ENCODE measurements around the gene TRPV2. TPM values are rescaled to one million over a fixed set of nuclear protein-coding genes. Genes with fewer than 3 reads are reported as not detected.

The TRPV2 gene
- total and polyA plus RNA-seq, 9 donors: 3.2 to 5.5 (median 4.5) TPM

DNA sequence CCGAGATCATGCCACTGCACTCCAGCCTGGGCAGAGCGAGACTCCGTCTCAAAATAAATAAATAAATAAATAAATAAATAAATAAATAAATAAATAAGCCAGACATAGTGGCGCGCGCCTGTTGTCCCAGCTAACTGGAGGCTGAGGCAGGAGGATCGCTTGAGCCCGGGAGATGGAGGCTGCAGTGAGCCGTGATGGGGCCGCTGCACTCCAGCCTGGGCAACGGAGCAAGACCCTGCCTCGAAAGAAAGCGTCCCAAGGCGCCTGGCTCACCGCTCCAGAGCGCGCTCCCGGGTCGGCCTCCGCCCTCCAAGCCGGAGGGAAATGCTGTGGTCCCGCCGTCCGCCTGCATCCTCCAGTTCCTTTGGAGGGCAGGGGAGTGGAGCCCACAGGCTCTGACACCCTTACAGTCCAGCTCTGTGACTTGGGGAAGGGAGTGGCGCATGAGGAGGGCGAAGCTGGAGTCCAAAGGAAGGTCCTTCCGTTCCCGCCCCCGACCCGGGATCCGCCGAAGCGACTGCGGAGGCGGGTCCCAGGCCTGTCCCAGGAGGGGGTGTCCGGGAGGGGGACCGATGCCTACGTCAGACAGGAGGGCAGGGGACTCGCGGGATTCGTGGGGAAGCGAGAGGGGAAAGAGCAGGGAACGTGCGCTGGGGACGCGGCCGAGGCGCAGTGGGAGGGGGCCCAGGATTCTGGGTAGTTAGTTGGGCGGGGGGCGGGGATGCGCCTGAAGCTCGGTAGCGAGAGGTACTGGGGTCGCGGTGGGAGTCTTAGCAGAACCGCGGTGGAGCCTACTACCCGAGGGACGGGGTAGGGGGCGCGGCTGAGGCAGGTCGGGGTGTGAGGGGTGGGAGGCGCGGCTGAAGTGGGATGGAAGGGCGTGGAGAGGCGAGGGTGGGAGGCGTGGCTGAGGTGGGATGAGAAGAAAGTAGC, 8.4 kb upstream of the TRPV2 start:
- peaks cover 5% of the 10 kb centered on the region for H3K27me3 ChIP-seq (ENCODE audit: control insufficient read depth, insufficient read depth, low read length)
- H3K9me3 ChIP-seq (replicated peaks; ENCODE audit: control insufficient read depth, low read depth, low read length): no peaks in the 10 kb centered on the region
- WGBS (ENCODE audit: insufficient coverage): 3% methylated on average over 60 of the region's 67 CpGs
- peaks cover 13% of the 10 kb centered on the region for H3K4me1 ChIP-seq (ENCODE audit: control insufficient read depth, insufficient read depth, low read length)
- H3K4me3 ChIP-seq (ENCODE audit: low read length): peak overlapping the region; percentile 71
- no peaks in the 10 kb centered on the region for H3K36me3 ChIP-seq (ENCODE audit: control insufficient read depth, insufficient read depth, low read length)
- DNase-seq: peak; percentile 70
- peak overlapping the region; percentile 77 for H3K27ac ChIP-seq (ENCODE audit: low read length)

DNA sequence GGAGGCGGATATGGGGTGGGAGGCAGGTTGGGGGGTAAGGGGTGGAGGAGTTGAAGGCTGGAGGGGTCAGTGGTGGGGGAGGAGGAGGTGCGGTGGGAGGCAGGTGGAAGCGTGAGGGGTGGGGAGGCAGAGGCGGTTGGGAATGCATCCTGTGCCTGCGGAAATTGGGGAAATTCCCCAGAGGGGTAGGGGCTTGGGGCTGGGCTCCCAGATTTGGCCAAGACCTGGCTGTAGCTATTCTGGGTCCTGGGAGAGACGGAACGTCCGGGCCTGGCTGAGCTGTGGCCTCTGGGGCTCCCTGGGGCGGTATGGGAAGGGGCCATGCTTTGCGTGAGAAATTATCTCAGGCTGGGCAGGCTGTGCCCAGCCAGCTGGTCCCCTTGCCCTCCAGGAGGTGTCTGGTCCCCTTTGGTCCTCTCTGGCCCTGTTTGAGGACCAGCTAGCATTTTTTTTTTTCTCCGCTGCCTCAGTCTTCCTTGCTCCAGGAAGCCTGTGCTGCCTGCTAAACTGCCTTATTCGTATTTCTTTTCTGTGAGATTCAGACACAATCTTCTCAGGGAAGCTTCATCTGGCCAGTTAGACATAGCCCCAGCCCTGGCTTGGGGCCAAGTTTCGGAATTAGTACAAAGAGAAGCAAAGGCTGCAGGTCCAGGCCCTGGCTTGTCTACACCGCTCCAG, 7.3 kb upstream of the TRPV2 start:
- peak; percentile 87 for DNase-seq
- Histone ChIP-seq H3K4me1 (ENCODE audit: control insufficient read depth, insufficient read depth, low read length) (peaks cover 13% of the 10 kb centered on the region), H3K36me3 (ENCODE audit: control insufficient read depth, insufficient read depth, low read length) (no peaks in the 10 kb centered on the region), H3K4me3 (ENCODE audit: low read length) (no peak overlapping the region), H3K27me3 (ENCODE audit: control insufficient read depth, insufficient read depth, low read length) (peaks cover 5% of the 10 kb centered on the region), H3K9me3 (replicated peaks; ENCODE audit: control insufficient read depth, low read depth, low read length) (no peaks in the 10 kb centered on the region), H3K27ac (ENCODE audit: low read length) (peak overlapping the region; percentile 77)
- 4% methylated on average over 9 of the region's 14 CpGs for WGBS (ENCODE audit: insufficient coverage)

DNA sequence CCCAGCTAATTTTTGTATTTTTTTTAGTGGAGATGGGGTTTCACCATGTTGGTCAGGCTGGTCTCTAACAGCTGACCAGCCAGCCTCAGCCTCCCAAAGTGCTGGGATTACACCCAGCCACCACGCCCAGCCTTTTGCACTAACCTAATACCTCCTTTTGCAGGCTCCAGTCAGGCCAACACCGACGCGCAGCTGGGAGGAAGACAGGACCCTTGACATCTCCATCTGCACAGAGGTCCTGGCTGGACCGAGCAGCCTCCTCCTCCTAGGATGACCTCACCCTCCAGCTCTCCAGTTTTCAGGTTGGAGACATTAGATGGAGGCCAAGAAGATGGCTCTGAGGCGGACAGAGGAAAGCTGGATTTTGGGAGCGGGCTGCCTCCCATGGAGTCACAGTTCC, 2.0 kb downstream of the TRPV2 start:
- Histone ChIP-seq H3K36me3 (ENCODE audit: control insufficient read depth, insufficient read depth, low read length) (peaks cover 5% of the 10 kb centered on the region), H3K4me1 (ENCODE audit: control insufficient read depth, insufficient read depth, low read length) (peaks cover 42% of the 10 kb centered on the region), H3K9me3 (replicated peaks; ENCODE audit: control insufficient read depth, low read depth, low read length) (no peaks in the 10 kb centered on the region), H3K27me3 (ENCODE audit: control insufficient read depth, insufficient read depth, low read length) (no peaks in the 10 kb centered on the region), H3K4me3 (ENCODE audit: low read length) (no peak overlapping the region), H3K27ac (ENCODE audit: low read length) (peak overlapping the region; percentile 59)
- WGBS (ENCODE audit: insufficient coverage): 86% methylated on average over 1 of the region's 7 CpGs
- no peak for DNase-seq

DNA sequence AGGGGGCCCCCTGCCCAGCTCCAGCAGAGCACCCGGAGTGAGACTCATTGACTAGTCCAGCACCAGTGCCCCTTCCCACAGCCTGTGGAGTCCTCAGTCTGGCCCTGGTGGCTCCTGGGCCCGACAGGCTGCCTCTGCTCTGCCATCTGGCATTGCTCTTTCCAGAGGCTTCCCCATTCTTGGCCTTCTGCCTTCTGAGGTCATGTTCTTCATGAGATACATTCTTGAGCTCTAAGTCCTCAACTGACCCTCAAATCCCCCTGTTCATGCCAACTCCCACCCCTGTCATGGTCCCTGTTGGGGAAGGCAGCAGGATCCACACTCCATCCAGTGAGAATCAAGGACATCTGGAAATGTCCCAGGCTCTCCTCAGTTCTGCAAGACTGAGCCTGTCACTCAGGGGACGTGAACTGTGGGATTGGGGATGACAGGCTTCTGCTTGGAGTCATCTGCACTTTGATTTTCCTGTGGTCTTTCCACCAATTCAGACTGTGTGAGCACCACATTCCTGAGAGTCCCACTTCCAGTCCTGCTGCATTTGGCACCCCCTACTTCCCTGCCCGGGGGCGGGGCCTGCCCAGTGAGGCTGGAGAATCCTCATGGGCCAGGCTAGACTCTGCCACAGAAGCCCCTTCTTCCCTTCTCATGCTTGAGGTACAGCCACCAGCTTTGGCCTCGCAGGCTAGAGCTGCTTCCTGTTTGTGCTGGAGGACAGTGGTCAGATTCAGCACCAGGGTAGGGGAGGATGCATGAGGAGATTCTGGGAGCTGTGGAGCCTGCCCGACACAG, 2.7 kb downstream of the TRPV2 start:
- H3K36me3 ChIP-seq (ENCODE audit: control insufficient read depth, insufficient read depth, low read length): peaks cover 5% of the 10 kb centered on the region
- DNase-seq: peak; percentile 67
- 56% methylated on average over 3 of the region's 7 CpGs for WGBS (ENCODE audit: insufficient coverage)
- H3K4me1 ChIP-seq (ENCODE audit: control insufficient read depth, insufficient read depth, low read length): peaks cover 42% of the 10 kb centered on the region
- no peak overlapping the region for H3K4me3 ChIP-seq (ENCODE audit: low read length)
- H3K27me3 ChIP-seq (ENCODE audit: control insufficient read depth, insufficient read depth, low read length): no peaks in the 10 kb centered on the region
- no peaks in the 10 kb centered on the region for H3K9me3 ChIP-seq (replicated peaks; ENCODE audit: control insufficient read depth, low read depth, low read length)
- peak overlapping the region; percentile 59 for H3K27ac ChIP-seq (ENCODE audit: low read length)

DNA sequence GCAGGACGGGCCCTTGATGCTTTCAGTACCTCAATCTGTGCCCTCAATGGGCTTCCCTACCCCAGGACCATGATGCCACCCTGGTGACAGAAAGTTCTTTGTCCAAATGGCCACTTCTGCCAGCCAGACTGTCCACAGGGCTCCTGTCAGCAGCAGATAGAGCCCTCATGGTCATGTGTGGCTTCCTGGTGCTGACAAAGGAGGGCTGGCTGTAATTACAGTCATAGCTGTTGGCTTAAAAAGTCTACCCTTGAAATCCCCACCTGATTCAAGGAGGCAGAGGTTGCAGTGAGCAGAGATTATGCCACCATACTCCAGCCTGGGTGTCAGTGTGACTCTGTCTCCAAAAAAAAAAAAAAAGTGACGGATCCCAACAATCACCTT, 3.3 kb downstream of the TRPV2 start:
- H3K27ac ChIP-seq (ENCODE audit: low read length): peak overlapping the region; percentile 59
- H3K36me3 ChIP-seq (ENCODE audit: control insufficient read depth, insufficient read depth, low read length): peaks cover 5% of the 10 kb centered on the region
- no peaks in the 10 kb centered on the region for H3K9me3 ChIP-seq (replicated peaks; ENCODE audit: control insufficient read depth, low read depth, low read length)
- peaks cover 42% of the 10 kb centered on the region for H3K4me1 ChIP-seq (ENCODE audit: control insufficient read depth, insufficient read depth, low read length)
- no CpG with 5 or more reads among the region's 2 CpGs for WGBS (ENCODE audit: insufficient coverage)
- DNase-seq: no peak
- no peaks in the 10 kb centered on the region for H3K27me3 ChIP-seq (ENCODE audit: control insufficient read depth, insufficient read depth, low read length)
- H3K4me3 ChIP-seq (ENCODE audit: low read length): no peak overlapping the region

DNA sequence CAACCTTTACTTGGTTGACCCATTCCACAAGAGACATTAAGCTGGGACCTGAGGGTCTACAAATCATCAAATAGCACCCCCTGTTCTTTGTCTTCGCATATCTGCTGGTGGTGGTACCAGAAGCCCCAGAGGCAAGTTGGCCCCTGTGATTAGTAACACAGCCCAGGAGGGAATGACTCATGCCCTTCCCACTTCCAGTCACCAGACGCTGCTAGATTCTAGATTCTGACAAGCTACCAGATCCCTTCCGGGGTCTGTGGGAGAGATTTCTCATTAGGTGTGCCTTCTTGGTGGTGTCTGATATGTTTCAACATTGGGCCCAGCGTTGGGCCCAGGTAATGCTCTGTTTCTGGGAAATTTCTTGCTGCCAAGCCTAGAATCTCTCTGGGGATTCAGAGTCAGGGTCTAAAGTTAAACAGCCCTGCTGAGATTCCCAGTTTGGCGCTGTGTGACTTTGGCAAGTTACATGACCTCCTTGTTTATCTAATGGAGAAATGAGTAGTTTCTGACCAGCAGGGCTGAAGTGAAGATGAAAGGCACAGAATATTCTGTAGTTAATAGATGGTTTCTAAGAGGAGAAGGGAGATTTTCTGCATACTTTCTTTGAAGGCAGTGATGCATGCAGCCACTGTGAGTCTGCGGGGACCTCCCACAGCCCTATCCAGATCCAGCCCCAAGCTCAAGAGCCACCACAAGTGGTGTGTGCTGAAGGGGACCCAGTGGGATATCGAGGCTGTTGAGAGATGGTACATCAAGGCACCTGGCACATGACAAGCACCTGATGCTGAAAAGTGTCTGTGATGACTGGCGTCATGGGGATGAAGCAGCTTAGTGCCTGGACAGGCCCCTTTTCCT, 3.9 kb downstream of the TRPV2 start:
- Histone ChIP-seq H3K36me3 (ENCODE audit: control insufficient read depth, insufficient read depth, low read length) (peaks cover 5% of the 10 kb centered on the region), H3K27me3 (ENCODE audit: control insufficient read depth, insufficient read depth, low read length) (no peaks in the 10 kb centered on the region), H3K27ac (ENCODE audit: low read length) (no peak overlapping the region), H3K9me3 (replicated peaks; ENCODE audit: control insufficient read depth, low read depth, low read length) (no peaks in the 10 kb centered on the region), H3K4me3 (ENCODE audit: low read length) (no peak overlapping the region), H3K4me1 (ENCODE audit: control insufficient read depth, insufficient read depth, low read length) (peaks cover 42% of the 10 kb centered on the region)
- WGBS (ENCODE audit: insufficient coverage): 73% methylated on average over 5 of the region's 8 CpGs
- DNase-seq: no peak

DNA sequence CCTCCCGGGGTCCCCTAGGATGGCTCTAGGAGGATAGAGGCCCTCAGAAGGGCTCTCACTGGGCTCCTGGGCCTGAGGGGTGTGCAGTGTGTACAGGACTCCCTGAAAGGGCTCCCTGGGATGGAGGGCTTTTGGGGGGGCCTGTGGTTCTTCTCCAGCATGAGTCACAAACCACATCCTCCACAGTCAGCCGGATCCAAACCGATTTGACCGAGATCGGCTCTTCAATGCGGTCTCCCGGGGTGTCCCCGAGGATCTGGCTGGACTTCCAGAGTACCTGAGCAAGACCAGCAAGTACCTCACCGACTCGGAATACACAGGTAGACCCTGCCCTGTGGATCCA, 4.5 kb downstream of the TRPV2 start:
- H3K27me3 ChIP-seq (ENCODE audit: control insufficient read depth, insufficient read depth, low read length): no peaks in the 10 kb centered on the region
- H3K4me1 ChIP-seq (ENCODE audit: control insufficient read depth, insufficient read depth, low read length): peaks cover 42% of the 10 kb centered on the region
- WGBS (ENCODE audit: insufficient coverage): 85% methylated on average over 6 of the region's 10 CpGs
- H3K36me3 ChIP-seq (ENCODE audit: control insufficient read depth, insufficient read depth, low read length): peaks cover 5% of the 10 kb centered on the region
- no peaks in the 10 kb centered on the region for H3K9me3 ChIP-seq (replicated peaks; ENCODE audit: control insufficient read depth, low read depth, low read length)
- no peak overlapping the region for H3K4me3 ChIP-seq (ENCODE audit: low read length)
- H3K27ac ChIP-seq (ENCODE audit: low read length): no peak overlapping the region
- no peak for DNase-seq

DNA sequence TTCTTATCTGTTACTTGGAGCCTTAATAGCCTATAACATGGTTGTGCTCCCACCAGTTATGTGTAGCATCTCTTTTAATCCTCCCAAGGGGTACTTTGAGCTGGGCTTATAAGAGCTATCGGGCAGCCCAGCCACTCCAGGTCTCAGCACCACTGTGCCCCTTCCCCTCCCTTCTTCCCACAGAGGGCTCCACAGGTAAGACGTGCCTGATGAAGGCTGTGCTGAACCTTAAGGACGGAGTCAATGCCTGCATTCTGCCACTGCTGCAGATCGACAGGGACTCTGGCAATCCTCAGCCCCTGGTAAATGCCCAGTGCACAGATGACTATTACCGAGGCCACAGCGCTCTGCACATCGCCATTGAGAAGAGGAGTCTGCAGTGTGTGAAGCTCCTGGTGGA, 7.0 kb downstream of the TRPV2 start:
- no peak overlapping the region for H3K27ac ChIP-seq (ENCODE audit: low read length)
- H3K36me3 ChIP-seq (ENCODE audit: control insufficient read depth, insufficient read depth, low read length): peaks cover 5% of the 10 kb centered on the region
- no peaks in the 10 kb centered on the region for H3K9me3 ChIP-seq (replicated peaks; ENCODE audit: control insufficient read depth, low read depth, low read length)
- 75% methylated on average over 7 of the region's 7 CpGs for WGBS (ENCODE audit: insufficient coverage)
- H3K4me3 ChIP-seq (ENCODE audit: low read length): no peak overlapping the region
- H3K27me3 ChIP-seq (ENCODE audit: control insufficient read depth, insufficient read depth, low read length): no peaks in the 10 kb centered on the region
- peaks cover 35% of the 10 kb centered on the region for H3K4me1 ChIP-seq (ENCODE audit: control insufficient read depth, insufficient read depth, low read length)
- DNase-seq: no peak

DNA sequence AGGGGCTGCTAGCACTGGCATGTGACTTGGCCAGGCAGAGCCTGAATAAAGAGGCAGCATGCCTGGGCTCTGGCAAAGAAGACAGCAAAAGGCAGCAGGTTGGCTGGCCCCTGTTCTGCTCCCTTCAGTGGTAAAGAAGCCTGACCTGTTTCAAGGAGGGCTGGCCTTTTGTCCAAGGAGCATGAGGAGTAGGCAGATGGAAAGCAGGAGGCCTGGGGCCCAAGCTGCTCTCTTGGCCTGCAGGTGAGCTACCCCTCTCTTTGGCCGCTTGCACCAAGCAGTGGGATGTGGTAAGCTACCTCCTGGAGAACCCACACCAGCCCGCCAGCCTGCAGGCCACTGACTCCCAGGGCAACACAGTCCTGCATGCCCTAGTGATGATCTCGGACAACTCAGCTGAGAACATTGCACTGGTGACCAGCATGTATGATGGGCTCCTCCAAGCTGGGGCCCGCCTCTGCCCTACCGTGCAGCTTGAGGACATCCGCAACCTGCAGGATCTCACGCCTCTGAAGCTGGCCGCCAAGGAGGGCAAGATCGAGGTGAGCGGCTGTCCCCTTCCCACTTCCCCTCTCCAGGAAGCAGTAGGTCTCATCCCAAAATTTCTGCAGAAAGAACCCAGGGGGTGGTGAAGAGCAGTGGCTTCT, 8.0 kb downstream of the TRPV2 start:
- Histone ChIP-seq H3K9me3 (replicated peaks; ENCODE audit: control insufficient read depth, low read depth, low read length) (no peaks in the 10 kb centered on the region), H3K27me3 (ENCODE audit: control insufficient read depth, insufficient read depth, low read length) (no peaks in the 10 kb centered on the region), H3K27ac (ENCODE audit: low read length) (no peak overlapping the region), H3K4me1 (ENCODE audit: control insufficient read depth, insufficient read depth, low read length) (peaks cover 33% of the 10 kb centered on the region), H3K4me3 (ENCODE audit: low read length) (no peak overlapping the region), H3K36me3 (ENCODE audit: control insufficient read depth, insufficient read depth, low read length) (no peaks in the 10 kb centered on the region)
- WGBS (ENCODE audit: insufficient coverage): 85% methylated on average over 4 of the region's 10 CpGs
- no peak for DNase-seq
